Ascending aorta (tissue), 2 donors: ENCODE data around the gene PDE1C. TPM values are rescaled to one million over a fixed set of nuclear protein-coding genes. Genes with fewer than 3 reads are reported as not detected.

Experiments
- DNase-seq, 2 donors: peaks; one replicate each; pipeline ENCODE4 v3.0.0-alpha.2; 2019; ENCODE audit warnings: low spot score in 2 of 2
- H3K27ac ChIP-seq, 2 donors: fragments of 200-600 bp; sonication (generic); one replicate each; pipeline ENCODE4 v1.5.1; 2016 to 2017; ENCODE audit warnings: mild to moderate bottlenecking in 1 of 2
- H3K27me3 ChIP-seq: fragments of 200-600 bp; sonication (generic); one replicate; pipeline ENCODE4 v1.5.1; 2017
- H3K36me3 ChIP-seq, 2 donors: fragments of 200-600 bp; sonication (generic); one replicate each; pipeline ENCODE4 v1.5.1; 2016
- H3K4me1 ChIP-seq, 2 donors: fragments of 200-600 bp; sonication (generic); one replicate each; pipeline ENCODE4 v1.5.1; 2016 to 2017; ENCODE audit warnings: mild to moderate bottlenecking in 1 of 2
- H3K4me3 ChIP-seq, 2 donors: fragments of 200-600 bp; sonication (generic); one replicate each; pipeline ENCODE4 v1.5.1; 2016 to 2017; ENCODE audit warnings: mild to moderate bottlenecking in 1 of 2
- H3K9me3 ChIP-seq, 2 donors: fragments of 200-600 bp; sonication (generic); one replicate each; pipeline ENCODE4 v1.5.1; 2016
- CTCF ChIP-seq, 3 experiments: fragments of 200-600 bp in 2 of 3; fragments of 450-650 bp in 1 of 3; sonication (generic) in 2 of 3; IDR thresholded peaks; one replicate each; pipeline ENCODE4 v1.5.1; 2016 to 2019; ENCODE audit warnings: antibody characterized with exemption in 3 of 3, mild to moderate bottlenecking in 1 of 3, moderate library complexity in 1 of 3
- intact Hi-C: fragments of 100-400 bp; cut with DNase I; formaldehyde crosslinking; loops from one replicate; pipeline ENCODE4 v1.15.1; 2023
- total RNA-seq: library from RNA; depleted of rRNA; stranded (reverse); fragments of >200 nt; gene quantifications from one replicate; pipeline ENCODE4 v1.1.0, GENCODE V29; 2016

The PDE1C gene
- total RNA-seq, 1 donor from 2014 or later: 1.4 TPM

GRCh38 chr7:31910191-31910590 is 160.0 kb downstream of the PDE1C start:
- no peak overlapping the region for H3K27ac ChIP-seq
- H3K27me3 ChIP-seq: no peaks in the 10 kb centered on the region
- no peak for DNase-seq
- no peak overlapping the region for H3K4me3 ChIP-seq
- H3K36me3 ChIP-seq: no peaks in the 10 kb centered on the region
- TF ChIP-seq CTCF (IDR thresholded peaks at IDR 0.05): no peak
- intact Hi-C loops: no loop called here
- H3K9me3 ChIP-seq: no peaks in the 10 kb centered on the region
- no peaks in the 10 kb centered on the region for H3K4me1 ChIP-seq

GRCh38 chr7:31906479-31907171 is 163.6 kb downstream of the PDE1C start:
- Histone ChIP-seq H3K4me3 (no peak overlapping the region), H3K9me3 (no peaks in the 10 kb centered on the region), H3K27me3 (no peaks in the 10 kb centered on the region), H3K36me3 (no peaks in the 10 kb centered on the region), H3K27ac (no peak overlapping the region), H3K4me1 (no peaks in the 10 kb centered on the region)
- no peak for TF ChIP-seq CTCF (IDR thresholded peaks at IDR 0.05)
- DNase-seq: no peak
- intact Hi-C loops: no loop called here

GRCh38 chr7:31903962-31904361 is 166.2 kb downstream of the PDE1C start:
- no peak overlapping the region for H3K27ac ChIP-seq
- H3K4me1 ChIP-seq: no peaks in the 10 kb centered on the region
- intact Hi-C loops: no loop called here
- TF ChIP-seq CTCF (IDR thresholded peaks at IDR 0.05): no peak
- H3K36me3 ChIP-seq: no peaks in the 10 kb centered on the region
- H3K4me3 ChIP-seq: no peak overlapping the region
- no peak for DNase-seq
- H3K27me3 ChIP-seq: no peaks in the 10 kb centered on the region
- H3K9me3 ChIP-seq: no peaks in the 10 kb centered on the region

GRCh38 chr7:31899356-31899927 is 170.8 kb downstream of the PDE1C start:
- H3K36me3 ChIP-seq: no peaks in the 10 kb centered on the region
- intact Hi-C loops: no loop called here
- H3K4me1 ChIP-seq: no peaks in the 10 kb centered on the region
- H3K27ac ChIP-seq: no peak overlapping the region
- no peak for DNase-seq
- H3K9me3 ChIP-seq: no peaks in the 10 kb centered on the region
- no peaks in the 10 kb centered on the region for H3K27me3 ChIP-seq
- TF ChIP-seq CTCF (IDR thresholded peaks at IDR 0.05): no peak
- no peak overlapping the region for H3K4me3 ChIP-seq

GRCh38 chr7:31896925-31897324 is 173.3 kb downstream of the PDE1C start:
- H3K27ac ChIP-seq: no peak overlapping the region
- H3K27me3 ChIP-seq: no peaks in the 10 kb centered on the region
- H3K4me1 ChIP-seq: no peaks in the 10 kb centered on the region
- no peaks in the 10 kb centered on the region for H3K36me3 ChIP-seq
- no peak overlapping the region for H3K4me3 ChIP-seq
- intact Hi-C loops: no loop called here
- TF ChIP-seq CTCF (IDR thresholded peaks at IDR 0.05): no peak
- H3K9me3 ChIP-seq: no peaks in the 10 kb centered on the region
- DNase-seq: no peak
